ENCODE measurements around the gene PDCD1LG2. TPM values are rescaled to one million over a fixed set of nuclear protein-coding genes. Genes with fewer than 3 reads are reported as not detected.

The PDCD1LG2 gene
- total RNA-seq, 1 experiment from 2014 or later: not detected

DNA sequence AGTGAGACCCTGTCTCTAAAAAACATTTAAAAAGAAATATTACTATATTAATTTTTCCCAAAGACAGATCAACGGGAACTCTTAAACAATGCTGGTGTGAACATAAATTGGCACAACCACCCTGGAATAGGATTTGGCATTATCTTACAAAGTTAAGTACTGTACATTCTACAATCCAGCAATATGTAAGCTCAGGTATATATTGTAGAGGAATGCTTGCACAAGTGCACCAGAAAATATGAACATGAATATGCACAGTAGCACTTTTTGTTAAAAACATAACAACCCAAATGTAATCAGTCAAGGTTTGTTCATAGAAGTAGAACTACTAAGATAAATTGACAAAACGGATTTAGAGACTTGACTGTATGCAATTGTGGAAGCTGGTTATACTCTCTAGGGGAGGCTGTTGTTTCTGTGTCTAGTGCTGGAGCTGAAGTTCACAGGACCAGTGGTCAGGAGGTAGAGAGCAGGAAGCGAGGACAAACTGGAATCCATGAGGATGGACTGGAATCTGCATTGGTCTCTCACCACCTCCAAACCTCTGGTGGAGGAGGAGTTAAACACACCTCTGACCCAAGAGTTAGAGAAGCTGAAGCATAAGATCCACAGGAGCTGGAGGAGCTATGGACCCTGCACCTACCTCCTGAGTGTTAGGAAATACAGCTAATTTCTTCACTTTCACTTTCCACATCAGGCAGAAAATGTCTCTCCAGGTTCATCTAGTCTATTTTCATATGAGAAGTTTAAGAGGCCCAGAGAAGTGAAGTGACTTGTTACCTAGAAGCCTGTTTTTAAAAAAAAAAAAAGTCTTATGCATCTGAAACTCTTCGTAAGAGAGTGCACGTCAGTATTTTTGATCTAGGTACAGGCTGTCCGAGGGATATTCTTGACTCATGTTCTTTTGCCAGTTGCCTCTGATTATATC lies 98.2 kb downstream of the PDCD1LG2 start:
- Histone ChIP-seq H3K14ac (ENCODE audit: insufficient read depth, low read length) (no peak overlapping the region), H3K79me1 (ENCODE audit: insufficient read depth, low read depth, low read length, poor library complexity, severe bottlenecking) (no peaks in the 10 kb centered on the region), H2BK5ac (ENCODE audit: insufficient read length, low read length) (no peak overlapping the region), H3K23me2 (ENCODE audit: insufficient read length, low read depth, low read length, poor library complexity, severe bottlenecking) (no peaks in the 10 kb centered on the region), H3K23ac (ENCODE audit: insufficient read length, low read depth, low read length) (no peak overlapping the region), H3K27ac (ENCODE audit: insufficient read length, low read depth, low read length) (no peak overlapping the region), H2AFZ (ENCODE audit: low read length) (no peak overlapping the region), H3K18ac (ENCODE audit: insufficient read length, low read depth, low read length) (no peak overlapping the region), H4K5ac (ENCODE audit: insufficient read length, low read depth, low read length) (no peak overlapping the region), H3K9ac (ENCODE audit: extremely low read depth, insufficient read length, low read length) (no peak overlapping the region), H3K9me3 (ENCODE audit: control insufficient read depth, low read depth, low read length) (no peaks in the 10 kb centered on the region), H3T11ph (ENCODE audit: low read length) (no peak overlapping the region), H2BK15ac (ENCODE audit: low read depth, low read length) (no peak overlapping the region), H4K8ac (replicated peaks; ENCODE audit: insufficient read length, low read depth, low read length) (no peak overlapping the region), H3K4me1 (ENCODE audit: insufficient read depth, low read length) (no peaks in the 10 kb centered on the region), H4K91ac (ENCODE audit: insufficient read length, low read depth, low read length) (no peak overlapping the region), H4K20me1 (ENCODE audit: control insufficient read depth, insufficient read depth, insufficient read length) (no peaks in the 10 kb centered on the region), H3K4me2 (ENCODE audit: insufficient read depth, insufficient read length, low read length) (no peak overlapping the region), H3K56ac (ENCODE audit: insufficient read length, low read depth, low read length) (no peak overlapping the region), H3K4ac (ENCODE audit: low read depth, low read length) (no peak overlapping the region), H2AK5ac (ENCODE audit: insufficient read length, low read length) (no peak overlapping the region), H2BK20ac (ENCODE audit: low read depth, low read length, poor library complexity, severe bottlenecking) (no peak overlapping the region), H3K79me2 (ENCODE audit: insufficient read depth, low read length) (no peaks in the 10 kb centered on the region), H3K27me3 (ENCODE audit: insufficient read depth, low read length) (no peaks in the 10 kb centered on the region), H2BK120ac (ENCODE audit: low read depth, low read length, poor library complexity, severe bottlenecking) (no peak overlapping the region), H2BK12ac (ENCODE audit: insufficient read length, low read depth, low read length) (no peak overlapping the region)
- WGBS (ENCODE audit: extremely low coverage, insufficient read length, low lambda C conversion rate): no CpG with 5 or more reads among the region's 6 CpGs
- no peaks in the 10 kb centered on the region; a peak in 1 of 7 replicates for H3K36me3 Mint-ChIP-seq (ENCODE audit: insufficient read depth in 1 of 3, low read depth in 3 of 3)
- no peaks in the 10 kb centered on the region for H3K27me3 Mint-ChIP-seq (ENCODE audit: low read depth)
- H3K4me1 Mint-ChIP-seq: peaks cover 0 to 3% of the 10 kb centered on the region in 2 experiments; a peak in 2 of 4 replicates
- TF ChIP-seq, protein P1, sequence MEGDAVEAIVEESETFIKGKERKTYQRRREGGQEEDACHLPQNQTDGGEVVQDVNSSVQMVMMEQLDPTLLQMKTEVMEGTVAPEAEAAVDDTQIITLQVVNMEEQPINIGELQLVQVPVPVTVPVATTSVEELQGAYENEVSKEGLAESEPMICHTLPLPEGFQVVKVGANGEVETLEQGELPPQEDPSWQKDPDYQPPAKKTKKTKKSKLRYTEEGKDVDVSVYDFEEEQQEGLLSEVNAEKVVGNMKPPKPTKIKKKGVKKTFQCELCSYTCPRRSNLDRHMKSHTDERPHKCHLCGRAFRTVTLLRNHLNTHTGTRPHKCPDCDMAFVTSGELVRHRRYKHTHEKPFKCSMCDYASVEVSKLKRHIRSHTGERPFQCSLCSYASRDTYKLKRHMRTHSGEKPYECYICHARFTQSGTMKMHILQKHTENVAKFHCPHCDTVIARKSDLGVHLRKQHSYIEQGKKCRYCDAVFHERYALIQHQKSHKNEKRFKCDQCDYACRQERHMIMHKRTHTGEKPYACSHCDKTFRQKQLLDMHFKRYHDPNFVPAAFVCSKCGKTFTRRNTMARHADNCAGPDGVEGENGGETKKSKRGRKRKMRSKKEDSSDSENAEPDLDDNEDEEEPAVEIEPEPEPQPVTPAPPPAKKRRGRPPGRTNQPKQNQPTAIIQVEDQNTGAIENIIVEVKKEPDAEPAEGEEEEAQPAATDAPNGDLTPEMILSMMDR (conservative IDR thresholded peaks at IDR 0.05): no peak
- no peak overlapping the region for H3K4me3 Mint-ChIP-seq
- H3K9me3 Mint-ChIP-seq: peaks cover 0 to 4% of the 10 kb centered on the region in 2 experiments; a peak in 3 of 5 replicates
- DNase-seq: no peak
- no peak overlapping the region for H3K27ac Mint-ChIP-seq
